CD14-positive monocyte (primary cell): ENCODE measurements around the gene UBE3A. TPM values are rescaled to one million over a fixed set of nuclear protein-coding genes. Genes with fewer than 3 reads are reported as not detected.

Source experiments
- DNase-seq, 3 donors: peaks; one replicate each; pipeline ENCODE4 v3.0.0-alpha.2; 2011 to 2022
- H2AFZ ChIP-seq: 2 replicates; pipeline ENCODE4 v1.6.0; 2012; ENCODE audit warnings: mild to moderate bottlenecking, low read depth, low read length, inconsistent platforms; ENCODE audit not compliant: insufficient read depth, poor library complexity, severe bottlenecking
- H3K27ac ChIP-seq, 2 donors: 1 replicate in 1 of 2; 2 replicates in 1 of 2; pipeline ENCODE4 v1.5.1; 2012 to 2013; ENCODE audit warnings: low read length in 2 of 2, control low read depth in 1 of 2, inconsistent platforms in 1 of 2, low read depth in 1 of 2, mild to moderate bottlenecking in 1 of 2
- H3K27me3 ChIP-seq, 2 donors: one replicate each; pipeline versions ENCODE4 v1.6.0 to v1.6.1; 2011 to 2013; ENCODE audit warnings: low read length in 2 of 2; ENCODE audit not compliant: control insufficient read depth in 2 of 2, insufficient read depth in 2 of 2
- H3K36me3 ChIP-seq, 2 donors: replicated peaks in 1 of 2; 1 replicate in 1 of 2; 2 replicates in 1 of 2; pipeline versions ENCODE4 v1.5.1 to v1.6.1; 2012 to 2013; ENCODE audit warnings: low read length in 2 of 2, control low read depth in 1 of 2, inconsistent platforms in 1 of 2, mild to moderate bottlenecking in 1 of 2; ENCODE audit not compliant: insufficient read depth in 2 of 2, control insufficient read depth in 1 of 2
- H3K4me1 ChIP-seq, 2 donors: 1 replicate in 1 of 2; 2 replicates in 1 of 2; pipeline versions ENCODE4 v1.5.1 to v1.6.1; 2012 to 2013; ENCODE audit warnings: low read length in 2 of 2, control low read depth in 1 of 2, inconsistent platforms in 1 of 2, mild to moderate bottlenecking in 1 of 2, moderate library complexity in 1 of 2; ENCODE audit not compliant: insufficient read depth in 2 of 2, control insufficient read depth in 1 of 2
- H3K4me2 ChIP-seq: replicated peaks from 2 replicates; pipeline ENCODE3; 2012; ENCODE audit warnings: low read length, moderate library complexity, mild to moderate bottlenecking; ENCODE audit not compliant: poor library complexity, severe bottlenecking; ENCODE audit errors: extremely low read depth
- H3K4me3 ChIP-seq, 3 experiments: fragments of 200-600 bp in 1 of 3; sonication (generic) in 1 of 3; replicated peaks in 1 of 3; 1 replicate in 2 of 3; 2 replicates in 1 of 3; pipeline ENCODE4 v1.5.1; 2011 to 2013; ENCODE audit warnings: low read length in 3 of 3, mild to moderate bottlenecking in 3 of 3, control low read depth in 2 of 3, low read depth in 2 of 3, inconsistent platforms in 1 of 3, moderate library complexity in 1 of 3
- H3K79me2 ChIP-seq: 2 replicates; pipeline ENCODE4 v1.6.0; 2012; ENCODE audit warnings: mild to moderate bottlenecking, control low read depth, inconsistent platforms, low read length, moderate library complexity; ENCODE audit not compliant: insufficient read depth
- H3K9ac ChIP-seq: 2 replicates; pipeline ENCODE4 v1.6.0; 2017; ENCODE audit warnings: low read length, mild to moderate bottlenecking; ENCODE audit not compliant: insufficient read depth, poor library complexity, severe bottlenecking
- H3K9me3 ChIP-seq, 2 donors: replicated peaks in 1 of 2; 1 replicate in 1 of 2; 2 replicates in 1 of 2; pipeline versions ENCODE4 v1.5.1 to v1.6.1; 2012 to 2013; ENCODE audit warnings: low read length in 2 of 2, control low read depth in 1 of 2; ENCODE audit not compliant: control insufficient read depth in 1 of 2, insufficient read depth in 1 of 2
- H4K20me1 ChIP-seq: 2 replicates; pipeline ENCODE4 v1.6.0; 2012; ENCODE audit warnings: mild to moderate bottlenecking, low read length, control low read depth, moderate library complexity; ENCODE audit not compliant: insufficient read depth
- H3K27ac Mint-ChIP-seq, 7 donors: one replicate each; pipeline ENCODE4 v1.8.0; 2020; ENCODE audit warnings: mild to moderate bottlenecking in 7 of 7, mixed read lengths in 7 of 7, moderate library complexity in 6 of 7, inconsistent platforms in 2 of 7
- H3K27me3 Mint-ChIP-seq, 3 donors: one replicate each; pipeline ENCODE4 v1.8.0; 2021 to 2022; ENCODE audit warnings: low read depth in 3 of 3, mild to moderate bottlenecking in 3 of 3, mixed read lengths in 3 of 3, moderate library complexity in 3 of 3, inconsistent platforms in 1 of 3
- H3K36me3 Mint-ChIP-seq, 2 donors: one replicate each; pipeline ENCODE4 v1.8.0; 2020; ENCODE audit warnings: mixed read lengths in 2 of 2, inconsistent platforms in 1 of 2, mild to moderate bottlenecking in 1 of 2
- H3K4me1 Mint-ChIP-seq: one replicate; pipeline ENCODE4 v1.8.0; 2020; ENCODE audit warnings: mild to moderate bottlenecking, mixed read lengths
- H3K4me3 Mint-ChIP-seq, 2 donors: one replicate each; pipeline ENCODE4 v1.8.0; 2020; ENCODE audit warnings: mild to moderate bottlenecking in 2 of 2, mixed read lengths in 2 of 2, moderate library complexity in 1 of 2
- H3K9me3 Mint-ChIP-seq, 7 donors: one replicate each; pipeline ENCODE4 v1.8.0; 2020 to 2022; ENCODE audit warnings: mixed read lengths in 7 of 7, mild to moderate bottlenecking in 6 of 7, moderate library complexity in 6 of 7, inconsistent platforms in 2 of 7
- WGBS: methylation state at CpG from one replicate; pipeline ENCODE4 v1.1.5; 2013; ENCODE audit warnings: missing lambda C conversion rate; ENCODE audit not compliant: insufficient coverage; 5-methylcytosine and 5-hydroxymethylcytosine counted together
- intact Hi-C, 2 donors: fragments of 100-400 bp; cut with micrococcal nuclease; formaldehyde crosslinking; loops; one replicate each; pipeline versions ENCODE4 v1.15.0 to v1.15.1; 2023
- polyA plus RNA-seq, 3 donors: library from polyadenylated mRNA; depleted of rRNA in 1 of 3; unstranded in 2 of 3; stranded (reverse) in 1 of 3; fragments of 300-500 nt in 2 of 3; fragments of >200 nt in 1 of 3; fragmentation: Illumina TruSeq in 2 of 3; gene quantifications; 1 replicate in 2 of 3; 2 replicates in 1 of 3; pipeline ENCODE4 v1.2.3, GENCODE V29; 2012 to 2021
- TF ChIP-seq, protein P1 (sequence below): fragments of 200-600 bp; IDR thresholded peaks from one replicate; pipeline ENCODE4 v1.8.0; 2022; ENCODE audit warnings: antibody characterized with exemption, mild to moderate bottlenecking

The UBE3A gene
- polyA plus RNA-seq, 3 donors = 13.9 to 73.3 (median 54.5) TPM

DNA sequence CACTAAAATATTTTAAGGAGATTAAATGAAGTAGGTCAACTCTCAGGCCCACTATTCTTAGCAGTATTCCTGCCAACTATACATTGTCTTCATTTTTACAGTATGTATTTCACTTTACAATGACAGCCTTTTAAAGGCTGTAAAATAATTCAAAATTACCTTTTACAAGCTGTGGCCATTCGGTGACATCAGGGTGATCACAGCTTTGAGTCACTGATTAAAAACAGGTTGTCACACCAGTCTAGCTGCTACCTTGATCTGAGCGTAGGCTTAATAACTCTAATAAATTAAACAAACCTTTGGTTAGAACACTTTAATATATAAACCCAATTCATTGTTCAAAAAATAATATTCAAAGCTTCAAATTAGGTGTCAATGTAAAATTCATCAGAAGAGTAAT is 29.9 kb downstream of the UBE3A start:
- Histone ChIP-seq H3K27ac (no peak overlapping the region), H3K36me3 (peaks cover 0 to 22% of the 10 kb centered on the region in 2 donors), H4K20me1 (peaks cover 36% of the 10 kb centered on the region), H3K4me1 (peaks cover 16 to 30% of the 10 kb centered on the region in 2 donors), H2AFZ (no peak overlapping the region), H3K4me2 (no peak overlapping the region), H3K27me3 (no peaks in the 10 kb centered on the region), H3K4me3 (no peak overlapping the region), H3K9ac (no peak overlapping the region), H3K9me3 (no peaks in the 10 kb centered on the region), H3K79me2 (peaks cover 97% of the 10 kb centered on the region)
- H3K27ac Mint-ChIP-seq = no peak overlapping the region
- no peaks in the 10 kb centered on the region for H3K27me3 Mint-ChIP-seq
- DNase-seq = no peak
- no peak overlapping the region for H3K4me3 Mint-ChIP-seq
- WGBS = no CpG with 5 or more reads among the region's 2 CpGs
- H3K4me1 Mint-ChIP-seq = peaks cover 31% of the 10 kb centered on the region
- peaks cover 17 to 19% of the 10 kb centered on the region in 2 donors for H3K36me3 Mint-ChIP-seq
- H3K9me3 Mint-ChIP-seq = peaks cover 0 to 2% (median 0%) of the 10 kb centered on the region in 7 donors
- intact Hi-C loops = no loop called here
- TF ChIP-seq, protein P1, sequence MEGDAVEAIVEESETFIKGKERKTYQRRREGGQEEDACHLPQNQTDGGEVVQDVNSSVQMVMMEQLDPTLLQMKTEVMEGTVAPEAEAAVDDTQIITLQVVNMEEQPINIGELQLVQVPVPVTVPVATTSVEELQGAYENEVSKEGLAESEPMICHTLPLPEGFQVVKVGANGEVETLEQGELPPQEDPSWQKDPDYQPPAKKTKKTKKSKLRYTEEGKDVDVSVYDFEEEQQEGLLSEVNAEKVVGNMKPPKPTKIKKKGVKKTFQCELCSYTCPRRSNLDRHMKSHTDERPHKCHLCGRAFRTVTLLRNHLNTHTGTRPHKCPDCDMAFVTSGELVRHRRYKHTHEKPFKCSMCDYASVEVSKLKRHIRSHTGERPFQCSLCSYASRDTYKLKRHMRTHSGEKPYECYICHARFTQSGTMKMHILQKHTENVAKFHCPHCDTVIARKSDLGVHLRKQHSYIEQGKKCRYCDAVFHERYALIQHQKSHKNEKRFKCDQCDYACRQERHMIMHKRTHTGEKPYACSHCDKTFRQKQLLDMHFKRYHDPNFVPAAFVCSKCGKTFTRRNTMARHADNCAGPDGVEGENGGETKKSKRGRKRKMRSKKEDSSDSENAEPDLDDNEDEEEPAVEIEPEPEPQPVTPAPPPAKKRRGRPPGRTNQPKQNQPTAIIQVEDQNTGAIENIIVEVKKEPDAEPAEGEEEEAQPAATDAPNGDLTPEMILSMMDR = no peak

DNA sequence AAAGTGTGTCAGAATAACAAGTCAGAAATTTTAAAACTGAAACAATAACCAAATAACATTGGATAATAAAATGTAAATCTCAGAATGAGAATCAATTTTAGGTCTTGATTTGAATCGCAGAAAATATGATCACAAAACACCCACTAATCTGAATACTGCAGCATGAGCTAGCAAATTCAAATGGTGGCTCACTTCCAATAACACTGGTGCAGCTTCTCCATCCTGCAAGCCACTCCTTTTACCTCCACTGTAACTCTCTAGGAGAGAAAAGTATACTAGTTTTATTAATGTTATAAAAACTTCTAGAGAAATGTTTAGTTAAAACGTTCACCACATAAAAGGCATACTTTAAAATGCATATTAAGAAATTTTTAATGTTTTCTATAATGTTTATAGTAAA is 30.4 kb downstream of the UBE3A start:
- DNase-seq = no peak
- Histone ChIP-seq H3K27ac (no peak overlapping the region), H3K9ac (no peak overlapping the region), H3K36me3 (peaks cover 0 to 22% of the 10 kb centered on the region in 2 donors), H3K4me3 (no peak overlapping the region), H3K4me2 (no peak overlapping the region), H3K27me3 (no peaks in the 10 kb centered on the region), H2AFZ (no peak overlapping the region), H4K20me1 (peaks cover 32% of the 10 kb centered on the region), H3K9me3 (no peaks in the 10 kb centered on the region), H3K4me1 (peaks cover 20 to 35% of the 10 kb centered on the region in 2 donors), H3K79me2 (peaks cover 95% of the 10 kb centered on the region)
- intact Hi-C loops = no loop called here
- peaks cover 0 to 2% (median 0%) of the 10 kb centered on the region in 7 donors for H3K9me3 Mint-ChIP-seq
- TF ChIP-seq, protein P1 = no peak
- WGBS = no CpG with 5 or more reads among the region's 2 CpGs
- no peak overlapping the region for H3K27ac Mint-ChIP-seq
- no peaks in the 10 kb centered on the region for H3K27me3 Mint-ChIP-seq
- no peak overlapping the region for H3K4me3 Mint-ChIP-seq
- H3K36me3 Mint-ChIP-seq = peaks cover 17 to 19% of the 10 kb centered on the region in 2 donors
- peaks cover 34% of the 10 kb centered on the region for H3K4me1 Mint-ChIP-seq
